IMR-90 (cell line): ENCODE measurements around the gene CSNK1D. TPM values are rescaled to one million over a fixed set of nuclear protein-coding genes. Genes with fewer than 3 reads are reported as not detected.

Experiments
- ATAC-seq: fragments of 200-7000 bp; cut with Tn5 transposase; 2 replicates; pipeline ENCODE4 v1.9.1; 2020; ENCODE audit warnings: low read depth, mild to moderate bottlenecking, moderate library complexity
- BruUV-seq: library from RNA; stranded (reverse); fragments of 400-500 nt; replicated peaks from 2 replicates; lab custom pipeline; 2021; lab: Mats Ljungman, UMichigan
- CTCF ChIA-PET: fragments of 300-600 bp; formaldehyde crosslinking; extraction: SDS; loops from one replicate; lab custom pipeline; 2021; ENCODE audit warnings: antibody characterized with exemption; lab: Yijun Ruan, JAX
- POLR2A ChIA-PET: fragments of 300-600 bp; sonication (Branson Sonifier 250); formaldehyde crosslinking; loops from one replicate; lab custom pipeline; 2022; ENCODE audit warnings: antibody characterized with exemption; ENCODE audit not compliant: unreplicated experiment; lab: Charles Lee
- DNase-seq: peaks from one replicate; pipeline ENCODE4 v3.0.0; 2013
- H2AFZ ChIP-seq: replicated peaks from 2 replicates; pipeline ENCODE3; 2013; ENCODE audit warnings: low read length, mild to moderate bottlenecking; ENCODE audit not compliant: poor library complexity
- H2AK5ac ChIP-seq: 2 replicates; pipeline ENCODE4 v1.6.1; 2013; ENCODE audit warnings: low read depth, low read length, inconsistent platforms
- H2AK9ac ChIP-seq: replicated peaks from 2 replicates; pipeline ENCODE3; 2013; ENCODE audit warnings: mild to moderate bottlenecking, low read depth, low read length, moderate library complexity; ENCODE audit not compliant: poor library complexity
- H2BK120ac ChIP-seq: 2 replicates; pipeline ENCODE4 v1.6.1; 2013; ENCODE audit warnings: low read depth, low read length, inconsistent platforms
- H2BK15ac ChIP-seq: 3 replicates; pipeline ENCODE4 v1.6.1; 2013; ENCODE audit warnings: low read depth, low read length, inconsistent platforms
- H2BK20ac ChIP-seq: 2 replicates; pipeline ENCODE4 v1.6.1; 2013; ENCODE audit warnings: low read depth, mild to moderate bottlenecking, inconsistent platforms, low read length, moderate library complexity
- H2BK5ac ChIP-seq: 2 replicates; pipeline ENCODE4 v1.6.1; 2013; ENCODE audit warnings: mild to moderate bottlenecking, low read depth, low read length, inconsistent platforms; ENCODE audit not compliant: poor library complexity, severe bottlenecking
- H3K14ac ChIP-seq: replicated peaks from 2 replicates; pipeline ENCODE4 v1.6.1; 2013; ENCODE audit warnings: low read depth, low read length, inconsistent platforms
- H3K18ac ChIP-seq: 2 replicates; pipeline ENCODE4 v1.6.1; 2013; ENCODE audit warnings: low read depth, low read length, control low read depth
- H3K23ac ChIP-seq: 2 replicates; pipeline ENCODE4 v1.6.1; 2013; ENCODE audit warnings: low read depth, low read length, inconsistent platforms
- H3K27ac ChIP-seq: 2 replicates; pipeline ENCODE4 v1.5.1; 2013; ENCODE audit warnings: mild to moderate bottlenecking, control low read depth, low read length; ENCODE audit not compliant: insufficient read depth
- H3K27me3 ChIP-seq: 2 replicates; pipeline ENCODE4 v1.6.1; 2013; ENCODE audit warnings: low read length; ENCODE audit not compliant: control insufficient read depth, insufficient read depth
- H3K36me3 ChIP-seq: 2 replicates; pipeline ENCODE4 v1.6.1; 2013; ENCODE audit warnings: low read length, mixed read lengths; ENCODE audit not compliant: control insufficient read depth, insufficient read depth
- H3K4ac ChIP-seq: 2 replicates; pipeline ENCODE4 v1.6.1; 2013; ENCODE audit warnings: low read depth, low read length, inconsistent platforms
- H3K4me1 ChIP-seq: 2 replicates; pipeline ENCODE4 v1.6.1; 2013; ENCODE audit warnings: low read length, mixed read lengths; ENCODE audit not compliant: control insufficient read depth, insufficient read depth
- H3K4me2 ChIP-seq: 2 replicates; pipeline ENCODE4 v1.6.1; 2013; ENCODE audit warnings: low read depth, mild to moderate bottlenecking, control low read depth, low read length, moderate library complexity
- H3K4me3 ChIP-seq: 2 replicates; pipeline ENCODE4 v1.5.1; 2013; ENCODE audit warnings: low read depth, mild to moderate bottlenecking, control low read depth, low read length, moderate library complexity; ENCODE audit not compliant: insufficient read depth
- H3K56ac ChIP-seq: 2 replicates; pipeline ENCODE4 v1.6.1; 2013; ENCODE audit warnings: low read length, inconsistent platforms; ENCODE audit not compliant: insufficient read depth; ENCODE audit errors: extremely low read depth
- H3K79me1 ChIP-seq, 2 experiments: 2 replicates each; pipeline ENCODE4 v1.6.1; 2013; ENCODE audit warnings: low read length in 2 of 2, inconsistent platforms in 1 of 2, low read depth in 1 of 2
- H3K9ac ChIP-seq: 2 replicates; pipeline ENCODE4 v1.6.1; 2013; ENCODE audit warnings: low read depth, low read length, control low read depth
- H3K9me1 ChIP-seq: 2 replicates; pipeline ENCODE4 v1.6.1; 2013; ENCODE audit warnings: low read length, inconsistent platforms; ENCODE audit not compliant: insufficient read depth
- H3K9me3 ChIP-seq: 2 replicates; pipeline ENCODE4 v1.6.1; 2013; ENCODE audit warnings: low read length; ENCODE audit not compliant: control insufficient read depth, insufficient read depth
- H4K20me1 ChIP-seq: 2 replicates; pipeline ENCODE4 v1.6.1; 2013; ENCODE audit warnings: low read length, inconsistent platforms; ENCODE audit not compliant: insufficient read depth
- H4K5ac ChIP-seq: 2 replicates; pipeline ENCODE4 v1.6.1; 2013; ENCODE audit warnings: mild to moderate bottlenecking, low read depth, low read length, control low read depth
- H4K8ac ChIP-seq, 2 experiments: 2 replicates each; pipeline ENCODE4 v1.6.1; 2013; ENCODE audit warnings: low read depth in 2 of 2, low read length in 2 of 2, control low read depth in 1 of 2, inconsistent platforms in 1 of 2
- H4K91ac ChIP-seq: 2 replicates; pipeline ENCODE4 v1.6.1; 2013; ENCODE audit warnings: low read depth, low read length, inconsistent platforms; ENCODE audit not compliant: insufficient read depth
- CTCF ChIP-seq: conservative IDR thresholded peaks from 2 replicates; pipeline ENCODE4 v1.5.1; 2012; ENCODE audit warnings: mild to moderate bottlenecking, low read depth, low read length, improper control_type of control experiment
- WGBS, 2 experiments: methylation state at CpG; one replicate each; pipeline versions ENCODE4 v1.1.5 to v1.1.7; 2013; ENCODE audit warnings: missing lambda C conversion rate in 2 of 2; ENCODE audit not compliant: insufficient read length in 1 of 2; ENCODE audit errors: extremely low coverage in 2 of 2; 5-methylcytosine and 5-hydroxymethylcytosine counted together
- dilution Hi-C: fragments of 300-500 bp; cut with HindIII; formaldehyde crosslinking; loops from one replicate; pipeline ENCODE4 v1.14.3; 2018; ENCODE audit warnings: low sequenced_read_pairs; ENCODE audit not compliant: unreplicated experiment
- in situ Hi-C: fragments of 300-500 bp; cut with MboI; formaldehyde crosslinking; loops from 3 replicates; pipeline ENCODE4 v1.14.3; 2019; ENCODE audit warnings: low sequenced_read_pairs, inconsistent platforms, mixed read lengths
- intact Hi-C: fragments of 100-400 bp; cut with micrococcal nuclease; formaldehyde crosslinking; loops from 2 replicates; pipeline ENCODE4 v1.10.0; 2022
- polyA plus RNA-seq, 3 experiments: library from polyadenylated mRNA; depleted of rRNA; stranded (reverse); fragments of >200 nt; gene quantifications; 2 replicates each; pipeline ENCODE4 v1.2.3, GENCODE V29; 2012; ENCODE audit warnings: low replicate concordance in 1 of 3
- total RNA-seq: library from RNA; depleted of rRNA; stranded (reverse); fragments of >200 nt; gene quantifications from 2 replicates; pipeline ENCODE4 v1.2.3, GENCODE V29; 2012

CSNK1D gene
- total and polyA plus RNA-seq, 2 of the 4 experiments (the other 2 are of a cell fraction), result 47.1 to 186 TPM

DNA sequence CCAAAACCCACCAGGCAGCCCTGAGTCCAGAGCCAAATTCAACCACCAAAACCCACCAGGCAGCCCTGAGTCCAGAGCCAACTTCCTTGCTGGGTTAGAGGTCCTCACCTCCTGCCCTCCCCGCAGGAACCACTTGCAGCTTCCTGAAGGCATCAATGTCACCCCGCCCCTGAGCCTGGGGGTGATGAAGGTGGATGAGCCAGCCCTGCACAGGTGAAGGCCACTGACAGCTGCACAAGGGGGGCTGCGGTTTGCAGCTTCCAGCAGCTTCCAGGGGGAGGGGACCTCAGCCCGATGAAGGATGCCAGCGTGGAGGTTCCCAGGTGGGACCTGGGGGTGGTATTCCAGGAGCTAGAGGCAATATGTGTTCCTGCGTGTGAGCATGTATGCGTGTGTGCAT is 7.6 kb upstream of the CSNK1D start:
- H2BK15ac ChIP-seq, result no peak overlapping the region
- no peak overlapping the region for H3K14ac ChIP-seq
- H3K36me3 ChIP-seq, result no peaks in the 10 kb centered on the region; the same call in 1 of the 2 replicates
- H2BK20ac ChIP-seq, result no peak overlapping the region
- H3K4me1 ChIP-seq, result peaks cover 20% of the 10 kb centered on the region
- peak overlapping the region; percentile 68; the same call in 1 of the 2 replicates for H2AK5ac ChIP-seq
- H3K4me2 ChIP-seq, result no peak overlapping the region
- DNase-seq (no peak), ATAC-seq (no peak)
- no peak overlapping the region for H4K8ac ChIP-seq
- no peak overlapping the region for H3K18ac ChIP-seq
- H4K5ac ChIP-seq, result no peak overlapping the region
- H2BK120ac ChIP-seq, result no peak overlapping the region
- in situ Hi-C loops, result no loop called here
- H2AK9ac ChIP-seq, result no peak overlapping the region
- H4K20me1 ChIP-seq, result no peaks in the 10 kb centered on the region
- 90% methylated on average over 2 of the region's 7 CpGs; no CpG with 5 or more reads in 1 of the 2 experiments for WGBS, 2 experiments
- no peak overlapping the region for H3K4me3 ChIP-seq
- H3K27ac ChIP-seq, result no peak overlapping the region
- no peak overlapping the region for H2BK5ac ChIP-seq
- no peak overlapping the region for H3K23ac ChIP-seq
- no peak overlapping the region for H3K56ac ChIP-seq
- ChIA-PET CTCF (interaction anchor here (0.6 kb wide), 1 partner anchor 112 kb away, joined by 3 read pairs; no protein-coding TSS in a partner anchor), POLR2A (no interaction called here)
- no peaks in the 10 kb centered on the region for H3K27me3 ChIP-seq
- dilution Hi-C loops, result no loop called here
- H4K91ac ChIP-seq, result no peak overlapping the region
- TF ChIP-seq CTCF, result no peak
- no peaks in the 10 kb centered on the region for H3K9me3 ChIP-seq
- no peak overlapping the region for H2AFZ ChIP-seq
- H3K79me1 ChIP-seq, result peaks cover 0 to 4% of the 10 kb centered on the region in 2 experiments; a peak in 1 of 4 replicates
- no peak overlapping the region for H3K4ac ChIP-seq
- H3K9me1 ChIP-seq, result peaks cover 20% of the 10 kb centered on the region
- intact Hi-C loops, result no loop called here
- BruUV-seq, result no TSS peak
- H3K9ac ChIP-seq, result no peak overlapping the region
